ENCODE results near the gene DSCAM.
A peak's percentile ranks its signal among the peaks of the same experiment; 100 is the strongest.

DSCAM gene

DNA sequence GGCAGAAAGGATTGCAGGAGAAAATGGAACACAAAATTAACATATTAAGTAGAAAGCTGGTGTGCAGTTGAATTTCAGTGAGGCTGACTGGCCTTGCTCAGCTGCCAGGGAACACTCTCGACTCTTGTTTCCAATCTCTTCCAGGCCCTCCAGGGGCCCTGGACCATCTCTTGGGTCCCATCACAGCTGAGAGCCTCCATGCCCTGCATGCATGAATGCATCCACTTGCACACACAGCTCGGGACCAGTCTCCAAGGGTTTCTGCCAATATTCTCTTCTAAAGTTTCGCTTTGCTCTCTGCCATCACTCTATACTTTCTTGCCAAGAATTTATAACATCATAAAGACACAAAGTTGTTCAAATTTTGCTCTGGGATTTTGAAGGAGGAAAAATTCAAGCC lies 200.3 kb downstream of the DSCAM start:
- DNase-seq = no peak

DNA sequence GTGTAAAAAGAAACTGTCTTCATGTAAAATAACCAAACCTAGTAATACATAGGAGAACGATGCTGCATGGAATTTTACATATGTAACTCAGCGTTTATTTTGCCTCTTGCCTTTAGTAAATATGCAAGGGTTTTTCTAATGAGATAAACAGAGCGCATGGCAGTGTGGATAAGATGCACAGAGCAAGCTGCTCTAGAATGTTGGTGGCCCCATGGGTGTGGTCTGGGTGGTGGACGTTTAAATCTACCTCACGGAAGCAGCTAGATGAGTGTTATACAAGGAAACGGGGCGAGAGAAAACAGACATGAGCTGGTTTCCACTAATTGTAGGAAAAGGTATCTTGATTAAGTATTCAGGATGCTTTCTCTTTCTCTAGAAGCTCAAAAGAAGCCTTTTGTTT lies 205.9 kb downstream of the DSCAM start:
- no peak for DNase-seq

DNA sequence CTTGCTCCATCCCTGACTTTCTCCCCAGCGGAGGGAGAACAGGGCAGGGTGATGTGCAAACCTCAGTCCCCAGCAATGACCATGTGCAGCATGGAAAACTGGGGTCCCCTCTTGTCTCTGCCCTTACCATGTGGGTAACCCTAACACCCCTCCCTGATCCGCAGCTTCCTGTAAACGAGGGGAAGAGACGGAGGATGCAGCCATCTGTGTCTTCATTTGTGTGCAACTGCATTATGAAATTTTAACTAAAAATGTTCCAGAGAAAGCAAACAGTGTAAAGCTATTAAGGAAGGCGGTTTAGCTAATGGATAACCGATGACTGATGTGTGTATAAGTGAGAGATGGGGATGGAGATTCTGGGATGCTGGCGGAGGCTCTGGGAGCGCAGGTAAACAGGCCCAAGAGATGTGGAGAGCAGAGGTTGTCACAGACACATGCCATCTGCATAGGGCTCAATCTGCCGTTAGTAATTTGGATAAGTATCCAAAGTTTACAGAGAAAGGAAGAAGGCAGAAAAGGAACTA lies 206.6 kb downstream of the DSCAM start:
- no peak for DNase-seq

- peak; percentile 77 for DNase-seq
Observed at GRCh38 chr21:40639616-40640194, 207.3 kb downstream of the DSCAM start.

DNA sequence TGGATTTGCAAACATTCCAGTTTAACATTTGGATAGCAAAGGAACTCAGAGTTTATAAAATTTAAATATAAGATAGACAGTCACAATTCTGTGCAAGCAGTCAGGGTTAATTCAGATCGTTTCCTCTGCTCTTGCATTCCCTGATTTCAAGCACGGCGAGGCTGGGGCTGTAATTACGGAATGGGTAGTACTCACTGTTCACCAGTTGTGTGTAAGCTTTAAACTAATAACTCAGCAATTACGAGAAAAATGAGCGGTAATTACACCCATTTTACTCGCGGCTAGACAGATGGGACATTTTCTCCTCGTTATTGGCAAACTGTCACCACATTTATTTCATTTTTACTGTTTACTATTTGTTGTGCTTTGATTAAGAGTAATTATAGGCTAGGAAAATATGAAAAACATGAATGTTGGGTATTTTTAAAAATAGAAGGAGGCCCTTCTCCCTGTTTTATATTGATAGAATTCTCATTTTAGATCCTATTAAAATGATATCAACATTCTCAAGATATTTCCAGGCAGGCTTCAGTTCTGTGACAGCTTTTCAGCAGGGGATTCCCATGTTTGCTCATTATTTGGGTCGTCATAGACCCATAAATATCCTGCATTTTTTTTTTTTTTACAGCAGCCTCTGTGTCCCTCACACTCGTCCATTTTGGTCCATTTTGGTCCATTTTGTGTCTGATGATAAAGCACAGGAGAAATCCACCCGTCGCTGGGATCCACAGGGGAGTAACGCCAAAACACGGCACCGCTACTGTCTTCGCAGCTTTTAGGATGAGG lies 208.3 kb downstream of the DSCAM start:
- DNase-seq = no peak

- DNase-seq = no peak
Observed at GRCh38 chr21:40636026-40636425, 210.9 kb downstream of the DSCAM start.

DNA sequence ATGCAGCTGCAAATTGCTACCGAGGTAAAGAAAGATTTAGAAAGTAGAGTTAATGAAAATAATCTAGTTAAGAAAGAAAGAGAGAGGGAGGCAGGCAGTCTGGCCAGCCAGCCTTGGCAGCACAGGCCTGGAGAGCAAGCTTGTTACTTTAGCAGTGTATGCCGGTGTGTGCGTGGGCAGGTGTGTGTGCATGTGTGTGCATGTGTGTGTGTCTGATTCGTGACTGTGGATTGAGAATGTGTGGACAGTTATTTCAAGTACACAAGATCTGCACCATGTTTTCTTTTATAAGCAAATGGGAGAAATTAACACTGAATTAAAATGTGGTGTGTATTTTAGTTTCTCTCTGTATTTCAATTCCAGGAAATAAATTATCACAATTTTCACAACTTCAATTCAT lies 211.6 kb downstream of the DSCAM start:
- no peak for DNase-seq

DNA sequence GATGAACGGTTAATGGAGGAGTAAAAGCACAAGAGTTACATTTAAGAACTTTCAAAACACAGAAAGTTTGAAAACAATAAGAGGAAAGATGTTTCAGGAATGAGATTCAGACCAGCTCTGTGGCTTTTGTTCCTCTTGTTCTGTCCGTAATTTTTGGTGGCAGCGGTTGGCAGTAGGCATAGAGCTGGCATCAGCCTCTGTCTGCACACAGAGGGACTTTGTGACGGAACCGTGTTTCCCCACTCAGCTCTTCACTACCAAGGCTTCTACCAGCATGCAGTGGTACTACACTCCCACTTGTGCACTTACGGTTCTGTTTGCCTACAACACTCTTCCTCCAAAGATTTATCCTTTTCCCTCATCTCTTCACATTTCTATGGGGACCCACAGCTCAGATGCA lies 212.8 kb downstream of the DSCAM start:
- DNase-seq = no peak

- DNase-seq = no peak
Observed at GRCh38 chr21:40633048-40633447, 213.9 kb downstream of the DSCAM start.

- DNase-seq = peak; percentile 86
Observed at GRCh38 chr21:40631211-40631610, 215.7 kb downstream of the DSCAM start.

GRCh38 chr21:40625991-40626390 lies 221.0 kb downstream of the DSCAM start:
- DNase-seq = no peak

DNA sequence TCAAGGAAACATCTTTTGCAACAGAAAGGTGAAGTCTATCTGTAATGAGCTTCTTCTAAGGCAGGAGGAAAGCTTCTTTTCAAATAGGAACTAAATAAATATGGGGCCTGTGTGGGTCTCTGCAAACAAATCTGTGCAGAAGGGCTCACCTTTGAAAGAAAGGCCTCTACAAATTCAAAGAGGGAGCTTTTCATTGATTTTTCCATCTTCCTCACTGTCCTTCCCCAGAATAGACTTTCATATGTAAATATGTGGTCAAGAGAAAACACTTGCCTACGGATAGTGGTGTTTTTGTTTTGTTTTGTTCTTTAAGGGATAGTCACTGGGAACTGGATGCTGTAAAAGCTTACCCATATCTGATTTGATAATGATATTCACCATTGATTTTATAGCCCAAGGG lies 223.4 kb downstream of the DSCAM start:
- DNase-seq = no peak

GRCh38 chr21:40622531-40622930 lies 224.4 kb downstream of the DSCAM start:
- peak; percentile 44 for DNase-seq

- peak; percentile 72 for DNase-seq
Observed at GRCh38 chr21:40620386-40621145, 226.4 kb downstream of the DSCAM start.

- no peak for DNase-seq
Observed at GRCh38 chr21:40618191-40618973, 228.6 kb downstream of the DSCAM start.

DNA sequence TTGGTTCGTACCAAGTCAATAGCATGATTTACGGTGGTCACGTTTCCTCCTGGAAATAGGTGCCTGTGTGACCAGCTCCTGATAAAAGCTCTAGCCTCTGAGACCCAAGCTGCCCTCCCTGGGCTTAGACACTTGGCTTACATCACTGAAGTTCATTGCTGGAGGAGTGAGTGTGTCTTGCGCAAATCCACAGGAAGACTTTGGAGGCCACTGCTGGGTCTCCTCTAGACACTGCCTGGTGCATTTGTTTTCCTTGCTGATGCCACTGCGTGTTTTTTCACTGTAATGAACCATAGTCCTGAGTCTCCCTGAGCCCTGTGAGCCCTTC lies 230.6 kb downstream of the DSCAM start:
- DNase-seq = peak; percentile 22

GRCh38 chr21:40615505-40616376 lies 231.2 kb downstream of the DSCAM start:
- DNase-seq = peak; percentile 65

DNA sequence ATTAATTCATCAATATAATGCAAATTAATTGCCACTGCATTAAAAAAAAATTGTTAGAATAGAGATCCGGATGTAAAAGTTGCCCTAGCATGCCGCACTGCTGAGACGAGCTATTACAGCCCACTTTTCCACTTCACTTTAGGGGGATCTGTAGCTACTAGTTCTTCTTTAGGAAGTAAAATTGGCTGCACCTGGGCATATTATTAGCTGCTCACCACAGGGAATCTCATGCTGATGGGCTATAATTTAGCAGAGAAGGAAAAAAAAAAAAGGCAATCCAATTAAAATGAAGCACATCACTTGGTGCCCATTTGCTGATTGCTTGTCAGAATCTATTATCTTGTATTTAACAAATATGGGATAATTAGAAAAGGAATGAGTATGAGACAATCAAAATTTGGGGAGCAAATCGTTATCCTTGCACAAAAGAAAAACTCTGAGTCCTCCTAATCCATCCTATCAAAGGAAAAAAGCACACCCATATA lies 233.4 kb downstream of the DSCAM start:
- no peak for DNase-seq

- DNase-seq = no peak
Observed at GRCh38 chr21:40610345-40610744, 236.6 kb downstream of the DSCAM start.

- no peak for DNase-seq
Observed at GRCh38 chr21:40606341-40606740, 240.6 kb downstream of the DSCAM start.

GRCh38 chr21:40605094-40605493 lies 241.9 kb downstream of the DSCAM start:
- DNase-seq = no peak

GRCh38 chr21:40603774-40604173 lies 243.2 kb downstream of the DSCAM start:
- DNase-seq = no peak
